Trophoblast cell (in vitro differentiated cells and primary cell): ENCODE results near the gene ARFGAP2.
"Not testable (repeated sequence)": the region's sequence is repeated elsewhere in the genome, so short reads cannot be mapped to it uniquely, and the experiment has no call there.

ENCODE experiments used
- DNase-seq, 2 donors: peaks; one replicate each; pipeline ENCODE4 v3.0.0-alpha.2; 2016
- H2AFZ ChIP-seq: 2 replicates; pipeline ENCODE4 v1.6.1; 2013; ENCODE audit warnings: low read length, moderate library complexity, mild to moderate bottlenecking; ENCODE audit not compliant: insufficient read depth, poor library complexity
- H2AK5ac ChIP-seq: 2 replicates; pipeline ENCODE4 v1.6.1; 2013; ENCODE audit warnings: mild to moderate bottlenecking, low read length
- H2BK120ac ChIP-seq: 2 replicates; pipeline ENCODE4 v1.6.1; 2013; ENCODE audit warnings: low read length, mild to moderate bottlenecking, moderate library complexity; ENCODE audit not compliant: insufficient read depth, poor library complexity
- H2BK12ac ChIP-seq: 2 replicates; pipeline ENCODE4 v1.6.1; 2013; ENCODE audit warnings: mild to moderate bottlenecking, low read length, moderate library complexity
- H2BK5ac ChIP-seq: 2 replicates; pipeline ENCODE4 v1.6.1; 2013; ENCODE audit warnings: low read length, low read depth, moderate library complexity, mild to moderate bottlenecking; ENCODE audit not compliant: poor library complexity
- H3K14ac ChIP-seq: 2 replicates; pipeline ENCODE4 v1.6.1; 2013; ENCODE audit warnings: mild to moderate bottlenecking, low read length
- H3K18ac ChIP-seq: 2 replicates; pipeline ENCODE4 v1.6.1; 2013; ENCODE audit warnings: mild to moderate bottlenecking, low read length
- H3K23ac ChIP-seq: 2 replicates; pipeline ENCODE4 v1.6.1; 2013; ENCODE audit warnings: low read length
- H3K27ac ChIP-seq: 2 replicates; pipeline ENCODE4 v1.5.1; 2013; ENCODE audit warnings: low read depth, mild to moderate bottlenecking, inconsistent platforms, low read length, moderate library complexity
- H3K27me3 ChIP-seq: 2 replicates; pipeline ENCODE4 v1.6.1; 2013; ENCODE audit warnings: inconsistent platforms, mild to moderate bottlenecking, low read length, moderate library complexity; ENCODE audit not compliant: insufficient read depth
- H3K36me3 ChIP-seq, 2 experiments: 1 replicate in 1 of 2; 2 replicates in 1 of 2; pipeline ENCODE4 v1.6.1; 2013; ENCODE audit warnings: low read length in 2 of 2, mild to moderate bottlenecking in 2 of 2, moderate library complexity in 1 of 2; ENCODE audit not compliant: insufficient read depth in 2 of 2, control insufficient read depth in 1 of 2
- H3K4ac ChIP-seq: 2 replicates; pipeline ENCODE4 v1.6.1; 2013; ENCODE audit warnings: low read depth, mild to moderate bottlenecking, low read length, moderate library complexity
- H3K4me1 ChIP-seq, 2 experiments: 1 replicate in 1 of 2; 2 replicates in 1 of 2; pipeline ENCODE4 v1.6.1; 2013; ENCODE audit warnings: low read length in 2 of 2, mild to moderate bottlenecking in 2 of 2, moderate library complexity in 1 of 2; ENCODE audit not compliant: insufficient read depth in 2 of 2, control insufficient read depth in 1 of 2
- H3K4me2 ChIP-seq: 2 replicates; pipeline ENCODE4 v1.6.1; 2013; ENCODE audit warnings: inconsistent platforms, mild to moderate bottlenecking, low read length, moderate library complexity
- H3K4me3 ChIP-seq: 2 replicates; pipeline ENCODE4 v1.5.1; 2013; ENCODE audit warnings: mild to moderate bottlenecking, low read depth, low read length, inconsistent platforms
- H3K79me1 ChIP-seq: one replicate; pipeline ENCODE4 v1.6.1; 2013; ENCODE audit warnings: low read length
- H3K79me2 ChIP-seq: 2 replicates; pipeline ENCODE4 v1.6.1; 2013; ENCODE audit warnings: low read length, mild to moderate bottlenecking; ENCODE audit not compliant: control insufficient read depth, insufficient read depth, poor library complexity
- H3K9ac ChIP-seq: 2 replicates; pipeline ENCODE4 v1.6.1; 2013; ENCODE audit warnings: mild to moderate bottlenecking, low read length
- H3K9me3 ChIP-seq: 2 replicates; pipeline ENCODE4 v1.6.1; 2013; ENCODE audit warnings: low read depth, mild to moderate bottlenecking, control low read depth, inconsistent platforms, low read length; ENCODE audit not compliant: insufficient read depth
- H4K12ac ChIP-seq: 2 replicates; pipeline ENCODE4 v1.6.1; 2013; ENCODE audit warnings: low read depth, mild to moderate bottlenecking, low read length, moderate library complexity
- H4K8ac ChIP-seq: 2 replicates; pipeline ENCODE4 v1.6.1; 2013; ENCODE audit warnings: low read depth, mild to moderate bottlenecking, low read length, moderate library complexity
- H4K91ac ChIP-seq: one replicate; pipeline ENCODE4 v1.6.1; 2013; ENCODE audit warnings: low read depth, mild to moderate bottlenecking, low read length, moderate library complexity
- WGBS: extraction: QIAGEN DNeasy Blood & Tissue Kit; methylation state at CpG from one replicate; pipeline ENCODE4 v1.1.7; 2013; ENCODE audit warnings: missing lambda C conversion rate; ENCODE audit not compliant: insufficient read length, insufficient coverage; ENCODE audit errors: extremely low coverage; 5-methylcytosine and 5-hydroxymethylcytosine counted together

ARFGAP2 gene

DNA sequence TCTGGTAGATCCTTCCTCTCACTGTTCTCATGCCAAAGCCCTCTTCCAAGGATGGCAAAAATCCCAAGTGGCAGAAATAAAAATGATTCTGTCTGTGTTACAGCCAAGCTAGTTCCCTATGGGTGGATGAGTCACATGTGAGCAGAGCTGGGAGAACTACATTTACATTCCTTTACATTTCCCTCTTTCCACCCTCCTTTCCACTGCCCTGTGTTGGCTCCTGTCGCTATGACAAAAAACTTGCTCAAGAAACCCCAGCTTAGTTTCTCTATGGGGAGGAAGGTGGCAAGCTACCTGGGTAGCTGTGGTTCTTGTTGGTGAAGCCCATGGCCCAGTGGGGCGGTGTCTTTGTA lies 27.9 kb upstream of the ARFGAP2 start:
- H2BK120ac ChIP-seq, result no peak overlapping the region
- H3K79me2 ChIP-seq, result no peaks in the 10 kb centered on the region
- no CpG with 5 or more reads among the region's 2 CpGs for WGBS
- H4K12ac ChIP-seq, result no peak overlapping the region
- H3K23ac ChIP-seq, result no peak overlapping the region
- H2AK5ac ChIP-seq, result no peak overlapping the region
- H3K4me3 ChIP-seq, result no peak overlapping the region
- DNase-seq, result peak; percentile 52 to 77
- H3K18ac ChIP-seq, result peak overlapping the region; percentile 57
- no peak overlapping the region for H2AFZ ChIP-seq
- H2BK5ac ChIP-seq, result no peak overlapping the region
- no peak overlapping the region for H3K9ac ChIP-seq
- no peak overlapping the region for H3K27ac ChIP-seq
- H2BK12ac ChIP-seq, result peak overlapping the region; percentile 71
- H4K91ac ChIP-seq, result no peak overlapping the region
- no peaks in the 10 kb centered on the region for H3K79me1 ChIP-seq
- H3K36me3 ChIP-seq, result no peaks in the 10 kb centered on the region
- no peak overlapping the region for H4K8ac ChIP-seq
- H3K4me2 ChIP-seq, result peak overlapping the region; percentile 20
- no peak overlapping the region for H3K14ac ChIP-seq
- peaks cover 3 to 6% of the 10 kb centered on the region in 2 experiments for H3K4me1 ChIP-seq
- H3K9me3 ChIP-seq, result no peaks in the 10 kb centered on the region
- H3K4ac ChIP-seq, result no peak overlapping the region
- no peaks in the 10 kb centered on the region for H3K27me3 ChIP-seq

GRCh38 chr11:47202576-47202975 lies 25.9 kb upstream of the ARFGAP2 start:
- DNase-seq, result no peak
- Histone ChIP-seq H4K8ac (no peak overlapping the region), H3K79me2 (no peaks in the 10 kb centered on the region), H3K4ac (no peak overlapping the region), H2BK120ac (no peak overlapping the region), H3K9me3 (no peaks in the 10 kb centered on the region), H2BK12ac (no peak overlapping the region), H3K4me2 (no peak overlapping the region), H3K27me3 (no peaks in the 10 kb centered on the region), H3K14ac (no peak overlapping the region), H4K12ac (no peak overlapping the region), H4K91ac (no peak overlapping the region), H3K9ac (no peak overlapping the region), H2BK5ac (no peak overlapping the region), H3K36me3 (no peaks in the 10 kb centered on the region), H3K27ac (no peak overlapping the region), H3K79me1 (no peaks in the 10 kb centered on the region), H2AFZ (no peak overlapping the region), H3K4me3 (no peak overlapping the region), H3K23ac (no peak overlapping the region), H2AK5ac (no peak overlapping the region), H3K4me1 (peaks cover 3 to 6% of the 10 kb centered on the region in 2 experiments), H3K18ac (no peak overlapping the region)
- WGBS, result no CpG with 5 or more reads among the region's 5 CpGs

- H3K4me3 ChIP-seq, result no peak overlapping the region
- H3K14ac ChIP-seq, result no peak overlapping the region
- no peaks in the 10 kb centered on the region for H3K79me2 ChIP-seq
- no peaks in the 10 kb centered on the region for H3K27me3 ChIP-seq
- H4K8ac ChIP-seq, result no peak overlapping the region
- peaks cover 3 to 6% of the 10 kb centered on the region in 2 experiments for H3K4me1 ChIP-seq
- DNase-seq, result no peak
- H3K9ac ChIP-seq, result no peak overlapping the region
- H3K4ac ChIP-seq, result no peak overlapping the region
- no peak overlapping the region for H2AK5ac ChIP-seq
- no peaks in the 10 kb centered on the region for H3K9me3 ChIP-seq
- H3K79me1 ChIP-seq, result no peaks in the 10 kb centered on the region
- no peaks in the 10 kb centered on the region for H3K36me3 ChIP-seq
- no peak overlapping the region for H2BK12ac ChIP-seq
- no peak overlapping the region for H3K23ac ChIP-seq
- no peak overlapping the region for H4K12ac ChIP-seq
- H2BK120ac ChIP-seq, result no peak overlapping the region
- no peak overlapping the region for H2AFZ ChIP-seq
- no peak overlapping the region for H4K91ac ChIP-seq
- H3K4me2 ChIP-seq, result no peak overlapping the region
- H2BK5ac ChIP-seq, result no peak overlapping the region
- H3K27ac ChIP-seq, result no peak overlapping the region
- no CpG with 5 or more reads among the region's 4 CpGs for WGBS
- no peak overlapping the region for H3K18ac ChIP-seq
Measured at GRCh38 chr11:47201015-47201414, 24.3 kb upstream of the ARFGAP2 start.

DNA sequence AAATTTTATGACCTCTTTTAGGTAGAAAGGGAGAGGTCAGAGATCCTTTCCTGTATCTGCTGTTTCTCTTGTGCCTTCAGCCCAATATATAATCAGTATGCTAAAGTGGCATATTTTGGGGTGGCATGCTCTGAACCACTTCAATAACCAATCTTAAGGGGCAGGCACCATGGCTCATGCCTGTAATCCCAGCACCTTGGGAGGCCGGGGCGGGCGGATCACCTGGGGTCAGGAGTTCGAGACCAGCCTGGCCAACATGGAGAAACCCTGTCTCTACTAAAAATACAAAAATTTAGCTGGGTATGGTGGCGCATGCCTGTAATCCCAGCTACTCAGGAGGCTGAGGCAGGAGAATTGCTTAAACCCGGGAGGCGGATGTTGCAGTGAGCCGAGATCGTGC lies 21.5 kb upstream of the ARFGAP2 start:
- H3K27me3 ChIP-seq, H2BK120ac ChIP-seq, H2AK5ac ChIP-seq, H3K79me2 ChIP-seq, H3K36me3 ChIP-seq, H3K4me1 ChIP-seq, H3K9ac ChIP-seq, H3K4me3 ChIP-seq, H2BK12ac ChIP-seq, H3K23ac ChIP-seq, H3K27ac ChIP-seq, H4K91ac ChIP-seq, H3K14ac ChIP-seq, H2AFZ ChIP-seq, H4K12ac ChIP-seq, H3K4ac ChIP-seq, H2BK5ac ChIP-seq, DNase-seq, H3K18ac ChIP-seq, H3K79me1 ChIP-seq, H4K8ac ChIP-seq, H3K9me3 ChIP-seq, H3K4me2 ChIP-seq: not testable (repeated sequence)
- WGBS, result no CpG with 5 or more reads among the region's 9 CpGs
